ENCODE data around the gene IGF2BP3.

The IGF2BP3 gene

DNA sequence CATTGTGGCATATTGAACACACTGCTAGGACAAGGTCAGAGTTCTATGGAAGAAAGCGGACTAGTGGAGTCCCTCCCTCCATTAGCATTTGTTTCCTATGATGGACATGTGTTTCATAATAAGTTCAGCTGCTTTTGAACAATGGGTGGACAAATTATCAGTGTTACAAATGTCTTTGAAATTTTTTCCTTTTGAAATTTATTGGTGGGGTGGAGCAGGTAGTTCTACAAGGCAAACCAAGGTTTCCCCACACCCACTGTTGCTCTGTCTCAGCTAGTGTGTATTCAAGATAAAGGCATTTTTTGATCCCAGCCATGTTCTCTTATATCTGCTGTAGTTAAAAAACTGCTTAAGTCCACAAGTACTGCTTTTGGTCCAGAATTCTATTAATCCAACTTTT, 91.3 kb downstream of the IGF2BP3 start:
- no peak for DNase-seq (ENCODE audit: low read depth)
- no peak overlapping the region for H3K4me3 ChIP-seq (ENCODE audit: low read length)
- TF ChIP-seq, protein P1, sequence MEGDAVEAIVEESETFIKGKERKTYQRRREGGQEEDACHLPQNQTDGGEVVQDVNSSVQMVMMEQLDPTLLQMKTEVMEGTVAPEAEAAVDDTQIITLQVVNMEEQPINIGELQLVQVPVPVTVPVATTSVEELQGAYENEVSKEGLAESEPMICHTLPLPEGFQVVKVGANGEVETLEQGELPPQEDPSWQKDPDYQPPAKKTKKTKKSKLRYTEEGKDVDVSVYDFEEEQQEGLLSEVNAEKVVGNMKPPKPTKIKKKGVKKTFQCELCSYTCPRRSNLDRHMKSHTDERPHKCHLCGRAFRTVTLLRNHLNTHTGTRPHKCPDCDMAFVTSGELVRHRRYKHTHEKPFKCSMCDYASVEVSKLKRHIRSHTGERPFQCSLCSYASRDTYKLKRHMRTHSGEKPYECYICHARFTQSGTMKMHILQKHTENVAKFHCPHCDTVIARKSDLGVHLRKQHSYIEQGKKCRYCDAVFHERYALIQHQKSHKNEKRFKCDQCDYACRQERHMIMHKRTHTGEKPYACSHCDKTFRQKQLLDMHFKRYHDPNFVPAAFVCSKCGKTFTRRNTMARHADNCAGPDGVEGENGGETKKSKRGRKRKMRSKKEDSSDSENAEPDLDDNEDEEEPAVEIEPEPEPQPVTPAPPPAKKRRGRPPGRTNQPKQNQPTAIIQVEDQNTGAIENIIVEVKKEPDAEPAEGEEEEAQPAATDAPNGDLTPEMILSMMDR (conservative IDR thresholded peaks at IDR 0.05; ENCODE audit: low read length): no peak

DNA sequence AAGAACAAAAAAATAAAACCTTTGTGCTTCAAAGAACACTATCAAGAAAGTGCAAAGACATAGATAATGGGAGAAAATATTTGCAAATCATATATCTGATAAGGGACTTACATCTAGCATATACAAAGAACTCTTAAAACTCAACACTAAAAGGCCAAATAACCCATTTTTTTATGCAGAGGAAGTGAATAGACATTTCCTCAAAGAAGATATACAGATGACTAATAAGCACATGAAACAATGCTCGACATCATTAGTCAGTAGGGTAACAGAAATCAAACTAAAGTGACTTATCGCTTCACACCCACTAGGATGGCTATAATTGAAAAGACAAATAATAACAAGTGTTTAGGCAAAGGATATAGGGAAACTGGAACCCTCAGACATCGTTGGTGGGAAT, 93.2 kb downstream of the IGF2BP3 start:
- TF ChIP-seq, protein P1 (conservative IDR thresholded peaks at IDR 0.05; ENCODE audit: low read length): no peak
- H3K4me3 ChIP-seq (ENCODE audit: low read length): no peak overlapping the region
- no peak for DNase-seq (ENCODE audit: low read depth)

DNA sequence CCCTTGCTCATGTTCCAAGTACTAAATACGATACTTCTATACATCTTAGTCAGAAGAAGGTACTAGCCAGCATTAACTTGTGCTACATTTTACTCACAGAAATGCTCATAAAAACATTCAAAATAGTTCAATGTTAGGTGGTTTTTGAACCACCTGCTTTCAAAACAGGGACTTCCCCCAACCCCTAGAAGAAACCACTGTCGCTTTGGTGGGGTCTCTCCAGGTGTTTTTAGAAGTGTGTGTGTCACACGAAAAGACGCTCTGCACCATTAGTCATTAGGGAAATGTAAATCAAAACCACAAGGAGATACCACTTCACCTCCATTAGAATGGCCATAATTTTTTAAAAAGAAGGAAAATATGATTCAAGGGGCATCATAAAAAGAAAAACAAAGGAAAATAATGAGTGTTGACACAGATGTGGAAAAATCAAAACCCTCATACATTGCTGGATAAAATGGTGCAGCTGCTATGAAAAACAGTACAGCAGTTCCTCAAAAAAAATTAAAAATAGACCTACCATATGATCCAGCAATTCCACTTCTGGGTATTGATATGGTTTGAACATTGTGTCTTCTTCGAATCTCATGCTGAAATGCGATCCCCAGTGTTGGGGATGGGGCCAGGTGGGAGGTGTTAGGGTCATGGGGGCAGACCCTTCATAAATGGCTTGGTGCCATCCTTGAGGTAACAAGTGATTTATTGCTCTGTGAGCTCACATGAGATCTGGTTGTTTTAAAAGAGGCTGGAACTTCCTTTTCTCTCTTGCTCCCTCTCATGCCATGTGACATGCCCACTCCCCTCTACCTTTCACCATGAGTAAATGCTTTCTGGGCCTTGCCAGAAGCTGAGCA, 96.9 kb downstream of the IGF2BP3 start:
- TF ChIP-seq, protein P1 (conservative IDR thresholded peaks at IDR 0.05; ENCODE audit: low read length): no peak
- no peak overlapping the region for H3K4me3 ChIP-seq (ENCODE audit: low read length)
- no peak for DNase-seq (ENCODE audit: low read depth)

DNA sequence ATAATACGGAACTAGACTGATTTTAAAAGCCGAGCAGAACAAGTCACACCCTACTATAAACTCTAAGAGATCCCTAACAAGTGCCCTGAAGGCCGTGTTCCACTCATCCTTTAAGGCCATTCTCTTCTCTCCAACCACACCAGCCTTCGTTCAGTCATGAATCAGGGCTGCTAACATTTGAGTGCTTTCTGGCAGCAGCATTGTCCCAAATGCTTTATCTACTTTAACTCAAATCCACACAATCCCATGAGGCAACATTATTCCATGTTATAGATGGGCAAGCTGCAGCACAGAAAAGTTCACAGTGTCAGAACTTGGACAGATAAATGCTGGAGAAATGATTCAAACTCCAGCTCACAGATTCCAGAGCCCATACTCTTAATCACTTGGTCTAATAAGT, 97.7 kb downstream of the IGF2BP3 start:
- no peak overlapping the region for H3K4me3 ChIP-seq (ENCODE audit: low read length)
- TF ChIP-seq, protein P1 (conservative IDR thresholded peaks at IDR 0.05; ENCODE audit: low read length): no peak
- no peak for DNase-seq (ENCODE audit: low read depth)

DNA sequence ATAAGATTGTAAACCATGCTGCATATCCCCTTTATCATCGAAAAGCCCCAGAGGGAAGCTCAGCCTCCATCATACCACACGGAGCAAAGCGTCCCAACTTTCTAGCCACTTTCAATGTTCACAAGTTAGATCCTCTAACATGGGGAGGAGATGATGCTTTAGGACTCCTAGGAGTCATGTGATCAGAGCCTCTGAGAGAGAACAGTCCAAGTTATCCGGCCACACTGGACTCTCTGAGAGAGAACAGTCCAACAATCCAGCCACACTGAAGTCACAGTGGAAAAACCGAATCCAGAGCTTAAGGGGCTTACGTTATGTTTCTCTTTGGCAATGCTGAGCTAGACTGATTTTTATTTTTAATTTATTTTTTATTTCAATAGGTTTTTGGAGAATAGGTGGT, 98.6 kb downstream of the IGF2BP3 start:
- TF ChIP-seq, protein P1 (conservative IDR thresholded peaks at IDR 0.05; ENCODE audit: low read length): no peak

DNA sequence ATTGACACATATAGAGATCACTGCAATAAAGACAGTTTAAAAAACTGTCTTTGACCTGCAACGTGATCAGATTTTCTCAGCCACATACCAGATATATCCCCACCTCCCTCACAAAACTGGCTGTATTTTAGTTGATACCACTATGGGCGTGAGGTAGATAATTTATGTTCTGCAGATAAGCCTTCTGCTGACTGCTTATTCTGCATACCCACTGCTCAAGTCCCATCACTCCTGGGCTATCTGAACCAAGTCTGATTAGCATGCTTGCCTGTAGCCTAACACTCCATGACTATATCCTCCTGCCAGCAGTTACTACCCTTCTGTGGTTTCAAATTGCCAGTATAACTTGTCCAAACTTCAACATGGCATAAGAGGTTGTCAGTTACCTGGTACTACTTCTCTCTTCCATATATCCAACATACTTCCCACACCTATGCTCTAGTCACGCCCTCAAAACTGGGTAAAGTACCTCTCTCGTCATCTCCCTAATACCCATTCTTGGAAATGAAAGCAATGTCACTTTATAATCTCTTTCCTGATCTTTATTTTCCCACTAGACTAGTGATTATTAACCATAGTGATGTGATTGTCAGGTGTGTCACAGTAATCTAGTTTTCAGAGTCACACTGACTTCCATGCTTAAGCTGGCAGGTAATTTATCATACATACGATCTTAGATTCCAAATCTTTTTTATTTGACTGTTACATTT, 100.4 kb downstream of the IGF2BP3 start:
- H3K4me3 ChIP-seq (ENCODE audit: low read length): no peak overlapping the region
- DNase-seq (ENCODE audit: low read depth): no peak
- TF ChIP-seq, protein P1 (conservative IDR thresholded peaks at IDR 0.05; ENCODE audit: low read length): no peak

More for the DNA sequence above, 98.6 kb downstream of the IGF2BP3 start:
- no peak overlapping the region for H3K4me3 ChIP-seq (ENCODE audit: low read length)
- DNase-seq (ENCODE audit: low read depth): no peak

DNA sequence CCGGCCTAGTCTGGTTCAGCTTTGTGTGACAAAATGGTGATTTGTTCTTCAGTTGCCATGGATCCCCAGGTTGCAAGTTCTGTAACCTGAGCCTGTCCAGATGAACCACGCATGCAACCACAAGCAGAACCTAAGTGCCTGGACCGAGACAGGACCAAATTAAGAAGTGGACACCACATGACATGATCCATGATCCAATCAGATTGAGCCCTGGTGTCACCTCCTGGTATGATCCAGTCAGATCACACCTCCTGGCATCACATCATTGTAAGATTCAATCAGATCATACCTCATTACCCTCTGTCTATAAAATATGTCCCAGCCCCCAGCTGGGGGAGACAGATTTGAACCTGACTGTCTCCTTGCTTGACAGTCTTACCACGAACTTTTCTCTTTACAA, 101.2 kb downstream of the IGF2BP3 start:
- TF ChIP-seq, protein P1 (conservative IDR thresholded peaks at IDR 0.05; ENCODE audit: low read length): no peak
- no peak overlapping the region for H3K4me3 ChIP-seq (ENCODE audit: low read length)
- no peak for DNase-seq (ENCODE audit: low read depth)
